NCI-H748 (cell line): Measurements from ENCODE around the gene ARID1B.

Experiments used
- DNase-seq: peaks from one replicate; lab custom pipeline; 2025; ENCODE audit not compliant: unreplicated experiment; lab: John Stamatoyannopoulos, UW

Gene ARID1B

DNA sequence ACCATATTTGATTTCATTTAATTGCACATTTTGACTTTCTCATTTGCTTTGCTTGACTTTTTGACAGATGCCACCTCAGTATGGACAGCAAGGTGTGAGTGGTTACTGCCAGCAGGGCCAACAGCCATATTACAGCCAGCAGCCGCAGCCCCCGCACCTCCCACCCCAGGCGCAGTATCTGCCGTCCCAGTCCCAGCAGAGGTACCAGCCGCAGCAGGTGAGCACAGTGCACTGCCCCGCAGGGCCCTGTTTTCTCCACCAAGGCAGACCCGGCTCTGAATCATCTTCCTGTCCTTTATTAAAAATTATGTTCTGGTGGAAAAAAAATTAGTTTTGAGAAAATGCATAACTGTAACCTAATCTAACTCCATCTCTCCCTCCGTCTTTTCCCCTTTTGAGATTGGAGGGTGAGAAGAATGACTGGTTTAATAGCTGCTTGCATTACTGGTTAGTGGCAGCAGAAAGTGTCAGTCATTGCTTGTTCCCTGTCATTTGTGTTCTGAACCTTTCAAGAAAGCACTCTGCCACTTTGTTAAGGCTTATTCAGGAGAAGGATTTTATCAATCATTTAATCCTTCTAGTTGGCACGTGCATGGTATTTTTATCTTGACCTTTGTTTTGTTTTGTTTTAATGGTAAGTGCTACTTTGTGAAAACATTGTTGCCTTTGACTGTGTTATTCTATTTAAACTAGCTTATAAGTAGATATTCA lies 124.3 kb downstream of the ARID1B start:
- no peak for DNase-seq

DNA sequence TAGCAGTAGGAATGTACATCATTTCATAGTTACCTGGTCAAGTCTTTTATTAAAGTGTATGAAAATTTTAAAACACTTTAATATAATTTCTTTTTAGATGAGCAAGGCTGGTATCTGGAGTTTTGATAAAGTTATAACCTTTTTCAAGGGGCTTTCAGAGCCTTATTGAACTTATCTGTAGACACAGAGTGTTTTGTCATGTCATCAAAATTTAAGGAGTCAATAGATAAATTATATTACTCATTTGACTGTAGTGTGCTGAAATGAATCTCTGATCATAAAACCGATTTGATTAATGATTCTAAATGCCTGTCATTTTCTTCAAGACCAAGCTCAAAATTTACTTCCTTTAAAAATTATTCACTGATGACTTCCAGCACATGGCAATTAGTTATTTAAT lies 125.6 kb downstream of the ARID1B start:
- DNase-seq, result no peak

DNA sequence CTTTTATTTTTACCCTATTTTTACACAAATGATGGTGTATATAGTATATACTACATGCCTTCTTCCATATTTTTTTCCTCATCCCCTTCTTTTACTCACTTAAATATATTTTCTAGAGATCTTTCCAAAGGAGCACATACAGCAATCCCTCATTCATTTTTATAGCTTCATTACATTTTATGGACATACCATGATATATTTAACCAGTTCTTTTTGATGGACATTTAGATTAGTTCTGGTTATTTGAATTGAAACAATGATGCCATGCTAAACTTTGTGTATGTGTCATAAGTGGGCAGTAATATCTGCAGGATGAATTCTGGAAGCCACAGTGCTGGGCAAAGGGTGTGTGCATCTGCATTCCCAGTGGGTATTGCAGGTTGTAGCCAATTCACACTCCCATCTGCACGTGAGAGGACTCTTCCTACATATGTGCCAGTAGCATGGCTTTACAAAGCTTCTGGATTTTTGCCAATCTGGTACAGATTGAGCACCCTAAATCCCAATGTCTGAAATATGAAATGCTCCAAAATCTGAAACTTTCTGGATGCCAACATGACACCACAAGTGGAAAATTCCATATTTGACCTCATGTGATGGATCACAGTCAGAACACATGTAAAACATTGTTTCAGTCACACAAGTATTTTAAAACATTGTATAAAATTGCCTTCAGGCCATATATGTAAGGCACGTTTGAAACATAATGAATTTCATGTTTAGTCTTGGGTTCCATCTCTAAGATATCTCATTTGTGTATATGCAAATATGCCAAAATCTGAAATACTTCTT lies 127.2 kb downstream of the ARID1B start:
- DNase-seq, result no peak

DNA sequence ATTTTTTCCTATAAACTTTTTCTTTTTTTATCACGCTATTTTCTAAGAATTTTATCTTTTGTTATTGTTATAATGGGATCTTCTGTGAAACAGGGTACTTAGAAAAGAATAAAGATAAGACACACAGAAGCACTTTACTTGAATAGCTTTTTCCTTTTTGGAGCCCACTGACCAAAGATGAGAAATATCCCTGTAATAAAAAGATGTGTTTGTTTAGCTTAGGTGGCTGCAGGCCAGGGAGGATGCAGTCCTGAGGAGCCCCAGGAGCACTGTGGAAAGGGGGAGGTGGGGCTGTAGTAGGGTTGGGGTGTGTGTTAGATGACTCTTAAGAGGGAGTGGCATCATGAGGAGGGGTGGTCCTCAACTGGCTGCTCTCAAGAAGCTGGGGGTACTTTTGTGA lies 128.6 kb downstream of the ARID1B start:
- DNase-seq, result no peak

DNA sequence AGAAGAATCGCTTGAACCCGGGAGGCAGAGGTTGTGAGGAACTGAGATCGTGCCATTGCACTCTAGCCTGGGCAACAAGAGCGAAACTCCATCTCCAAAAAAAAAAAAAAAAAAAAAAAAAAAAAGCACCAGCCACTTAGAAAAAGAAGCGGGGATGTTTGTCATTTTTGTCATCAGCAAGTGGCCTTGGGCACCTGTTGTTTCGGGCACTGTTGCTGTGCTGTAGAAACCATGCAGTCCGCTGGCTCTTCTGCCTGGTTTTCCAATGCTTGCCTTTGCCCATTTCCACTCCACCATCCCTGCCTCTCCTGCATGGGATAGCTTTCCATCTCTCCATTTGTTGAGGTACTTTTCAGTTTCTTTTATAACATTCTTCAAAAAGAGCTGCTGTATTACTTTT lies 129.3 kb downstream of the ARID1B start:
- DNase-seq, result no peak

DNA sequence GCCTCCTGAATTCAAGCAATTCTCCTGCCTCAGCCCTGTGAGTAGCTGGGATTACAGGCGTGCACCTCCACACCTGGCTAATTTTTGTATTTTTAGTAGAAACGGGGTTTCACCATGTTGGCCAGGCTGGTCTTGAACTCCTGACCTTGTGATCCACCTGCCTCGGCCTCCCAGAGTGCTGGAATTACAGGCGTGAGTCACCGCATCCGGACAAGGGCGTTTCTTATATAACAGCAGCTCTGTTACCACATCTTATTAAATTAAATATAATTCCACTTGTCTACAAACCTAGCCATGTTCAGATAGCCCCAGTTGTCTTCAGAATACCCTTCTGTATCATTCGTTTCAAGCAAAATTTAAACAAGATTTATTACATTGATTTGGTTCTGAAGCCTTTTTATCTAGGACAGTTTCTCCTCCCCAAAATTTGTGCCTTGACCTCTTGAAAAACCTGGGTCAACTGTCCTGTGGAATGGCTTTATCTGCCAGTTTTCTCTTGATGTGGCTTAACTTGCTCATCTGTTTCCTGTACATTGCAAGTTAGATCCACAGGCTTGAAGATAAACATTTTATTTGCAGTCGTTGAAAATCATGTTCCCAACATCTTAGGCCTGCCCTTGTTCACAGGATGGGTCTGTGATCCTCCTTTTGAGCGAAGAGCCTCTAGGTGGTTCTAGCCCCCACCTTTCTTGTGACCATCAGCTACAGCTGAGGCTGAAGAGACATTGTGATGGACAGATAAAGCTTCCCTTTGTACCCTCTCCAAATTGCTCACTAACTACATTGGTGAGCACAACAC lies 132.2 kb downstream of the ARID1B start:
- no peak for DNase-seq

DNA sequence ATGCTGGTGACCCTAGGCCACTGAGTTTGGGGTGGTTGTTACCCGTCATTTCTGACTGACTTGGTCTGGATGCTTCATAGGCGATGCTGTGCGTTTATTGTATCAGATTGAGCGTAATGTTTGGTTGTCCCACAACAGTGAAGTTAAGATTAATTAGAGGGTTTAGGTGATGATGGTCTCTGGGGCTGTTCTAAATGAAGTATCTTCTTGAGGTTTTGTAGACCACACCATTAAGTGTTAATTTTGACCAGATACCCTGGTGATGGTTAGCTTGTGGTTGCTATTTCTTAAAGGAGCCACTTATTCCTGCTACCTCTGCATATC lies 132.8 kb downstream of the ARID1B start:
- no peak for DNase-seq

DNA sequence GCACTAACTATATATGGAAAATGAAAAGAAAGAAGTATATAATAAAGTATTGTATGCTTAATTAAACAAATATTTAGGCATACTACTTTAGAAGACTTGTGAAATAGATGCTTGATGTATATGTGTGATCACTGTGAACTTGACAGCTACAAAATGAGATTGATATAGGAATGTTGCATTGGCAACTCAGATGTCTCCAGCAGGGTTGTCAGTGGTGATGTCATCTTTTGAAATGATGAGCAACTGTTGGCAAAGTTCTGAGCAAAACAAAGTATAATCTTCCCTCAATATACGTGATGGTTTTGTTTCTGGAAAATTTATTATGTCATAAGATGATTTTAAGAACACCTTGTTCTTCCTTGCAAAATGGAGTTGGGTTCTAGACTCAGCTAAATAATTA lies 133.8 kb downstream of the ARID1B start:
- no peak for DNase-seq

DNA sequence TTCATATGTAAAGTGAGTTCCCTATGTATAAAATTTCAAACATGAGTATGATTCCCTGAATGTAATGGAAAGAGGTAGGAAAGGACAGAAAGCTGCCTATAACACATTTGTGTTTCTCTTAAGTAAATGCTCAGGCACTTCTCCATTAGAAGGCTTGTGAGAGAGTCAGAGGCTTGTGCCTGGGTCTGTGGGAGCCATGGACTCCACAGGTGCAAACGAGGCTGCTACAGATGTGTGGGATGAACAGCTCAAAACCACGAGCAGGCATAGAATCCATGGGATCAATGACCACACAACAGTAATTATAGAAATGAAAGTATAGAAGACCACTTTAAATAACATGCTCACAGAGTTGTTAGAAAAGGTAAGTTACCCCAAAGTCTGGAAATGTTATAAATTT lies 134.4 kb downstream of the ARID1B start:
- DNase-seq, result no peak

DNA sequence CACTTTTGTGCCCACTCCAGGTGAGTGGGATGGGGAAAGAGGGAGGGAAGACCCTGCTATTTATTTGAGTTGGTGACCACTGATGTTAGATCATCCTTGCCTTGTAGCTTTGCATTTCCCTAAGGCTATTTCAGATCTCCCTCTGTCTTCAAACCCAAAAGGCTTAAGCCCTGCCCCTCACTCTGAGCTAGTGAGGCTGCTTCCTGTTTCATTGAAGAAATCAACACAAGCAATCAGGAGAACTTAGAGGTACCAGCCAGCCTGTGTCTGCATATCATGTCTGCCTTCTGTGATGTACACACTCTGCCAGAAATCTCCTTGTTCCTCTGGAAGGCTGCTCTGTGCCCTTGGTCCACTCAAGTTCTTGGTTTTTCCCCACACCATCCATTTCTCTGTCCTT lies 135.3 kb downstream of the ARID1B start:
- no peak for DNase-seq

DNA sequence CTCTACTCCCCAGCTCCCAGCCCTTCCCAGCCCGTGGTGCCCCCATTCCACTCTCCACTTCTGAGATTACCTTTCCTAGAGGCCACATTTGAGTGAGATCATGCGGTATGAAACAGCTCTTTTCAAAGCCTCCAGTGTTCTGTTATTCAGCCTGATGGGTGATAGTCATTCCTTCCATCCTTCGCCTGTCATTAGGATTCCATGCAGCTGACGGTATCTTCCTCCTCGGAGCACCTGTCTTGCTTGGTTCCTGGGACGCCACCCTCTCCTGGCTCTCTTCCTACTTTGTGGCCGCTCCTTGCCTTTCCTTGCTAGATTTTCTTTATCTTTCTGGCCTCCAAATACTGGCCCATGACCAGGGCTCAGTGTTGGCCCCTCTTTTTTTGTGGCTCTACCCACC lies 137.0 kb downstream of the ARID1B start:
- DNase-seq, result no peak

DNA sequence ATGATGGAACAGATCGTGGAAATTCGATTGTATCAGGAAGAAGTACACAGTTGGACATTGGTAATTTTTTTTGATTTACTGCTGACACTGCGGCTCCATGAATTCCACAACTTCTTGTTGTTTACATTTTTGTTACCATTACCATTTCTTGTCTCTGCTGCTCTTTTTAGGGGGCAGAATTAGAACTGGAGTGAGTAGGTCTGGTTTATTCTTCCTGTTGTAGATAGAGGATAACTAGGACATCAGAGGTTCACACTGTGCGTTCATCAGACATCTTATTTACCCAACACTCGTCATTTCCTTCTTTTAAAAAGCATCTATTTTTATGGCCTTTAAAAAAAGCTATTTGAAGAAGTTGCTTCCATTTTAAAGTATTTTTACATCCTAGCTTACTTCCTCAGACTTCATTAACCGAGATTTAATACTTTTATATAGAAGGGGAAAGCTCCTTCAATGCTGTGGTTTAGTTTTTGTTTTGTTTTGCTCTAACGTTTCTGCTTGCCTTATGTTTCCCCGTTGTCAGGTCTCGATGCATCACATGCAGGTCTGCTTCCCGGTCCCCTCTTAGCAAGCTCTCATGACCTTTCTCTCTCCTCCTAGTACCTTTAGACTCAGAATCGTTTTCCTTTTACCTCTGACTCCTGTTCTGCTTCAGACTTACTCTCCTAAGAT lies 139.1 kb downstream of the ARID1B start:
- DNase-seq, result no peak

DNA sequence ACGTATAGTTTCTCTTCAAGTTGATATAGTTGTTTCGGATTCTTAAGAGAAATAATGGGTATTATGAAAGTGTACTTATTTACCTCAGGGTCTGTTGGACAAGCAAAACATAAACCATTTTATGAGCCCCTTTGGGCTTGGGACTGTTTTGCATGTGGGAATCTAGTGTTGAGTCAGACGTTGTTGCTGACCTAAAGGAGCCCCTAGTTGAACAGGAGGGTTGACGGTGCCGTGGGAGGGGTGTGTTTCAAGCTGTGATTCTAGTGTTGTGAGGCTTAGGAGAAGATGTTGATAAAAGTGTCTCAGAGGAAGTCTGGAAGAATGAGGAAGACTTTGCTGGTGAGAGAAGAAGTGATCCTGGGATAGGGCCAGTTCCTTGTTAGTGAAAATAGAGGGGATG lies 140.0 kb downstream of the ARID1B start:
- no peak for DNase-seq

DNA sequence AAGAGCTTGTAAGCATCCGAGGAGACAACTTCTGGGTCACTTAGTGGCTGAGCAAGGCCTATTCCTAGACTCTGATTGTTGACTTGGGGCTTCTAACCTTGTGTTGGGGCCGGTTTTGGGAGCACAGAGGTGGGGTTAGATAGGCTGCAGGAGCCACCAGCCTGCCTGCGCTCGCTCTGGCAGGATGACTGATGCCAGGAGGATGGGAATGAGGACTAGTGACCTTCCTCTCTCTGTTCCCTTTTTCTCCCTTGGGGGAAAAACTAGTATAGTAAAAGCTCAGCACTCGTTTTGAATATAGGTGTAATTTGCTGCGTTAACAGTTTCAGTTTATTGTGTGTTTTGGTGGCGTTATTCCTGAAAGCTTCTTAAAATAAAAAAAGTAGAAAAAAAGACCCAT lies 141.5 kb downstream of the ARID1B start:
- DNase-seq, result no peak

DNA sequence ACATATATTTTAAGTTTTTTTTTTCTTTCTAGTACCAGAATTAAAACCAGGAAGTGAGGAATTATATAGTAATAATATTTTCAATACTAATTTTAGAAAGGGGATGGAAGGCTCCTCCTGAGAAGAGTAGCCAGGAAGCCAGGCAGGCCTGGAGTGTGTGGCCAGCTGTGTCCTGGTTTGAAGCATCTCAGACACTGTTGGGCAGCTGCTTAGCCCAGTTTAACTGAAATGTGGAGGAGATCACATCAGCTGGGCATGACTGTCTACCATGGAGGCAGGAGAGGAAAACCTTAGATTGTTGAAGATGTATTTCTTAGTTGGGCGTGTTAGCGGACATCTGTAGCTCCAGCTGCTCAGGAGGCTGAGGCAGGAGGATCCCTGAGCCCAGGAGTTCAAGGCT lies 142.2 kb downstream of the ARID1B start:
- DNase-seq, result no peak

DNA sequence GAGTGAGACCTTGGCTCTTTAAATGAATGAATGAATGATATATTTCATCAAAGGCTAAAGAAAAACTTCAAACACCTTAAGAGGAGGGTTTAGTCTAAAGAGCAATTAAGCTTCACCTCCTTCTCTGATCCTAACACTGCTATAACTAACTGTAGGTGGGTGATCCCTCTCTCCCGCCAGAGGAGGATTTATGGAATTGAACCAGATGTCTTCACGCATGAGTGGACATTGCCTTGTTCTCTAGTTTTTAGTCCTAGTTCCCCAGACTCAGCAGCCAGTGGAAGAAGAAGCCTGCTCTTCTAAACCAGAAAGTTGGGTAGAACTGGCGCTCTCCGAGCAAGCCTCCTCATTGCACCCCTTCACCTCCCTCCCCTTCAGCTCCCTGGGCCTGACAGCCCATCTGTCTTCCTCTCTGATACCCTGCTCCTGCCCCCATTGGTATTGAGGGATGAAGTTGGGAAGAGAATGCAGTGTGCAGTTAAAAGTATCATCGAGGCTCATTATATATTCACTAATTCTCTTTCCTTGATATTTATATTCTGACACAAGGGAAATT lies 142.7 kb downstream of the ARID1B start:
- DNase-seq, result no peak

DNA sequence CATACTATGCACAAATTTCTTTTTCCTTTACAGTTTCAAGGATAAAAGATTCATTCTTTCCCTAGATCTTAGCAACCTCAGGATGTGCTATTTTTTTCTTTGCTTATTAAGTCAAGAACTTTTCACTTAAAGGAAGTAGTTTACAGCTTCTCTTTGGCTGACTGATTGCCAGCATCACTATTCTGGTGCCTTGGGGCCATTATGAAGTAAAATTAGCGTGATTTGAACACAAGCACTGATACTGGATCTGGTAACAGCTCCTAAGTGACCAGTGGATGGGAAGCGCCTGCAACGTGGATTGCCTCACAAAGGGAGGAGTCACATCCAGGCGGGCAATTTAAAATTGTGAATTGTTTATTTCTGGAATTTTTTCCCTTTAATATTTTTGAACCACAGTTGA lies 147.1 kb downstream of the ARID1B start:
- no peak for DNase-seq

DNA sequence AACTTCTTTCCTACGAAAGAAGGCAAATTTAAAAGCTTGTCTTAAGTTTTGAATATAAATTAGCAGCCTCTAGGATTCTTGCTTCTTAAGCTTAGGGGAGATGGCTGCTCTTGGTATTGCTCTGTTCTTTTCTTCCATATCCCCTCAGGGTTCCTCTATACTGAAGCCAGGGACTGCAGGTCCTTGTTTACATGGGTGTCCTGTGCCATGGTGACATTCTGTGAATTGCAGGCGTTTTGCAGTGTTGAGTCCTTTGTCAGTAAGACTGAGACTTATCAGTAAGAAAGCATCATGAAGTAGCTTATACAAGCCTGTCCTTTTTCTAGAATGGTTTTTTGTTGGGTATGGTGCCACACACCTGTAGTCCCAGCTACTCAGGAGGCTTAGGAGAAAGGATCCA lies 147.8 kb downstream of the ARID1B start:
- DNase-seq, result no peak

DNA sequence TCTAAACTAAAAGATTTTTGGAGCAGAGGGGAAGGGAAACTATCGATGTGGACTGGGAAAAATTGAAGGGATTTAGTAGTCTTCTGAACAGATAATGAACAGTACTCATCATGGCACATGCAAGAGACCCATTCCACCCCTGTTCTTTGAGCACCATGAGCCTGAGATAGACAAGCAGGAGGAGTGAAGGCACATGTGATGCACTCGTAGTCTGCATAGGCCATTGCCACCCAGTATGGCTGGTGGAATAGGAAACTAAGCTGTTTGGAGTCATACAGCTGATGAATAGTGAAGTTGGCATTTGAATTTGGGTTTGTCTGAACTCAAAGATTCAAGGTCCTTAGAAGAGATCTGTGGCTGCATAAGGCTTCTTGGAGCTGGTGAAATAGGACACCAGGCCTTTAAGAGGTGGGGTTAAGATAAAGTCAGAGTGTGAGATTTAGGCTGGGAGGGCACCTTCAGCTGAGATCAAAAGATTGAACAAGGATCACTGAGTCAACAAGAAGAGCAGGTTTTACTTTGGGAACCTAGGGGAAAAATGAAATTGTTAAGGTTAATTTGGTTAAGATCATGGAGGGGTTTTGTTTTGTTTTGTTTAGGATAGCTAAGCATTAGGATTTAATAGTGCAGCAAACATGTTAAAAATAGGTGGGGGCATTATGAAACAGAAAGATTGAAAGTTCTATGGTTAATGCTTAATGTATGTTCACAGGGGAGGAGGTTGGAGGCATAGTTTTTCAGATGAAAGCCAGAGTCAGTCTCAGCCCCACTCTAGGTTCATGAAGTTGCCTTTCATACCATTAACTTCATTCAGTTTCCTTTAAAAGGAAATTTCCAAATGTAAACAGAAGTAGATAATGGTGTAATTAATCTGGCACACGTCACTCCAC lies 148.8 kb downstream of the ARID1B start:
- peak; percentile 28 for DNase-seq

DNA sequence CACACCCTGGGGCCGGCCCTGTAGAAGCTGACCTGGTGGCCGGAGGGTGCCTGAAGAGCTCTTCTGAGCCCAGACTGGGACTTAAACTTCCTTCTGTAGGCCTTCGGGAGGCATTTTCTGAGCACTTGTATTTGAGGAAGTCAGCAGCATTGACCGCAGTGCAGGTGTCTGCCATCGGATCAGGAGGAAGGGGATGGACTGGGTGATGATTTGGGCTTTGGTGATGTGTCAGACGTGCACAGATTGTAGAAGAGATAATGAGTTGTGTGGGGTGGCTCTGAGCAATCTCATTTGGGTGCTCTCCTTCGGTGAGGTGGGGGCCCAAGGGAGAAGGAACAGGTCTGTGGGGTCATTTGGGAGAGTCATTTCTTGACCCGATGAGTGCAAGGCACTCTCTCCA lies 150.9 kb downstream of the ARID1B start:
- DNase-seq, result no peak
